ENCODE results near the gene NKAIN2.
A peak's percentile ranks its signal among the peaks of the same experiment; 100 is the strongest.

The NKAIN2 gene

DNA sequence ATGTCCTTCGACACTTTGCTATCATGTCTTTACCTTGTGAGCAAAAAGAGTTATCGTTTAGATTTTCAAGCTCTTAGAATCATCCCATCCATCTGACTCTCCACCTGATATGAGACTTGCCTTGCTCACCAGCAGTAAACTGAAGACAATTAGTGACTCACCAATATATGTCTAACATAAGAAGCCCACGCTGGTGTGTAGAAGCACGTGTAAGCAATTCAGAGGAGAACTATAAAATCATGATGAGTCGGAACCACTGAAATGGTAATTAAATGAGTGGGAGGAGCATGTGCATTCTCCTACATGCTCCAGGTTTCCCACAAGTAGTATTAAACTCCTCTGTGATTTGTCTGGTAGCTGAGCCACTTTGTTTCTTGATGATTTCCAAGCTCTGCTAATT, 977.0 kb downstream of the NKAIN2 start:
- Histone ChIP-seq H3K4me1 (ENCODE audit: control insufficient read depth, insufficient read depth, low read length) (0 out of 2 replicates have a peak, but pooled peaks cover 3% of the 10 kb centered on the region), H3K9me3 (ENCODE audit: control insufficient read depth, insufficient read depth, low read depth, low read length) (no peaks in the 10 kb centered on the region), H3K4me3 (ENCODE audit: low read depth, low read length) (no peak overlapping the region), H3K36me3 (ENCODE audit: control insufficient read depth in 2 of 2, insufficient read depth in 1 of 2, low read length in 2 of 2) (no peaks in the 10 kb centered on the region), H3K27ac (ENCODE audit: extremely low read depth, low read depth, low read length) (no peak overlapping the region)
- TF ChIP-seq, protein P1, sequence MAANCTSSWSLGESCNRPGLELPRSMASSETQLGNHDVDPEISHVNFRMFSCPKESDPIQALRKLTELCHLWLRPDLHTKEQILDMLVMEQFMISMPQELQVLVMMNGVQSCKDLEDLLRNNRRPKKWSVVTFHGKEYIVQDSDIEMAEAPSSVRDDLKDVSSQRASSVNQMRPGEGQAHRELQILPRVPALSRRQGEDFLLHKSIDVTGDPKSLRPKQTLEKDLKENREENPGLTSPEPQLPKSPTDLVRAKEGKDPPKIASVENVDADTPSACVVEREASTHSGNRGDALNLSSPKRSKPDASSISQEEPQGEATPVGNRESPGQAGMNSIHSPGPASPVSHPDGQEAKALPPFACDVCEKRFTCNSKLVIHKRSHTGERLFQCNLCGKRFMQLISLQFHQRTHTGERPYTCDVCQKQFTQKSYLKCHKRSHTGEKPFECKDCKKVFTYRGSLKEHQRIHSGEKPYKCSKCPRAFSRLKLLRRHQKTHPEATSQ (tag by site-specific recombination; IDR thresholded peaks at IDR 0.05), result no peak
- TF ChIP-seq EGR2 (tag by site-specific recombination; IDR thresholded peaks at IDR 0.05; ENCODE audit: low read depth) (peak; percentile 85), ZNF791 (tag by site-specific recombination; IDR thresholded peaks at IDR 0.05) (no peak), ZNF184 (tag by site-specific recombination; IDR thresholded peaks at IDR 0.05) (0 out of 2 replicates have a peak, but pooled peaks have one; percentile 33), OSR2 (tag by site-specific recombination; IDR thresholded peaks at IDR 0.05) (peak; percentile 38; the same call in 1 of the 2 replicates), ZFHX2 (tag by site-specific recombination; conservative IDR thresholded peaks at IDR 0.05) (peak; percentile 93)
- ChIA-PET CTCF (no interaction called here), POLR2A (no interaction called here)

DNA sequence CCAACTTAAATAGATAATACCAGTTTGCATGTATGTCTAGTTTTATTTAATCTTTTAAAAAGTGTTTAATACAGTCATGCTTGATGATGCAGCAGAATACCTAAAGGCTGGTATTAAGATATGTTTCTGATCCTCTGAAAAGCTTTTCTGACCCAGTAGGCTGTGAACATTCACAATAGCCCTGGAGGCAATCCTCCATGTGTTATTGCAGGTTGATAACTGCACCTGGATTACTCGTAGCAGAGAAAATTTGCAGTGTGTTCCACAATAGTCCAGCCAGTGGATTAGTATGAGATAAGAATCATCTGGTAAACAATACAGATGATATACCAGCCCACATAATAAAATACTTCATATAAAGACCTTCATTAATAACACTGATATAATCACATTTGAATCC, 979.7 kb downstream of the NKAIN2 start:
- CTCF ChIA-PET, result interaction anchor here (0.7 kb wide), 1 partner anchor 26 kb away, joined by 4 read pairs; no protein-coding TSS in a partner anchor
- no peak overlapping the region for H3K27ac ChIP-seq (ENCODE audit: extremely low read depth, low read depth, low read length)

DNA sequence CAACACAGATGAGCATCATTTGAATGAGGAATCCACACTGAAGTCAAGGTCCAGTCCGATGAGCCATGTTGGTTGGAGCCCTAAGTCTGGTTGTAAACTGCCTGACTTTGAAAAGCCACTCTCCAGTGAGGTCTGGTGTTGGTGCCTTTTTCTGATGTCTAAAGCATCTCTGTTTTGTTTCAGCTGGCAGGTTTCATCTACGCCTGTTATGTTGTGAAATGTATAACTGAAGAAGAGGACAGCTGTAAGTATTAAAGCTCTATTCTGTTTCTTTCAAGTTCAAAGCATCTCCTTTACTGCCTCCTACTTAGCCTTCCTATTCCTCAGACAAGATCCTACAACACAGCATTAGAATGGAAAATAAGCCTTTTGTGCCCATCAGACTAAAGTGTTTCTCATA, 987.5 kb downstream of the NKAIN2 start:
- no peak overlapping the region for H3K27ac ChIP-seq (ENCODE audit: extremely low read depth, low read depth, low read length)
- no peak overlapping the region for H3K4me3 ChIP-seq (ENCODE audit: low read depth, low read length)
- H3K9me3 ChIP-seq (ENCODE audit: control insufficient read depth, insufficient read depth, low read depth, low read length), result no peaks in the 10 kb centered on the region
- TF ChIP-seq KLF9 (tag by site-specific recombination; IDR thresholded peaks at IDR 0.05; ENCODE audit: low read depth) (no peak), ZNF404 (tag by site-specific recombination; IDR thresholded peaks at IDR 0.05) (no peak), ZNF248 (tag by site-specific recombination; IDR thresholded peaks at IDR 0.05) (no peak), ZNF514 (tag by site-specific recombination; IDR thresholded peaks at IDR 0.05) (no peak), ZNF621 (tag by site-specific recombination; IDR thresholded peaks at IDR 0.05) (no peak)
- TF ChIP-seq, protein P2, sequence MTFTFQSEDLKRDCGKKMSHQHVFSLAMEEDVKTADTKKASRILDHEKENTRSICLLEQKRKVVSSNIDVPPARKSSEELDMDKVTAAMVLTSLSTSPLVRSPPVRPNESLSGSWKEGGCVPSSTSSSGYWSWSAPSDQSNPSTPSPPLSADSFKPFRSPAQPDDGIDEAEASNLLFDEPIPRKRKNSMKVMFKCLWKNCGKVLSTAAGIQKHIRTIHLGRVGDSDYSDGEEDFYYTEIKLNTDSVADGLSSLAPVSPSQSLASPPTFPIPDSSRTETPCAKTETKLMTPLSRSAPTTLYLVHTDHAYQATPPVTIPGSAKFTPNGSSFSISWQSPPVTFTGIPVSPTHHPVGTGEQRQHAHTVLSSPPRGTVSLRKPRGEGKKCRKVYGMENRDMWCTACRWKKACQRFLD (tag by site-specific recombination; IDR thresholded peaks at IDR 0.05), result no peak
- H3K36me3 ChIP-seq (ENCODE audit: control insufficient read depth in 2 of 2, insufficient read depth in 1 of 2, low read length in 2 of 2), result no peaks in the 10 kb centered on the region
- no peaks in the 10 kb centered on the region for H3K4me1 ChIP-seq (ENCODE audit: control insufficient read depth, insufficient read depth, low read length)
- ChIA-PET POLR2A (no interaction called here), CTCF (interaction anchor here (0.7 to 1.1 kb wide), 2 partner anchors 8 to 988 kb away, joined by 3 read pairs; no protein-coding TSS in a partner anchor)

More for the DNA sequence above, 979.7 kb downstream of the NKAIN2 start:
- Histone ChIP-seq H3K9me3 (ENCODE audit: control insufficient read depth, insufficient read depth, low read depth, low read length) (no peaks in the 10 kb centered on the region), H3K4me1 (ENCODE audit: control insufficient read depth, insufficient read depth, low read length) (0 out of 2 replicates have a peak, but pooled peaks cover 3% of the 10 kb centered on the region), H3K4me3 (ENCODE audit: low read depth, low read length) (no peak overlapping the region), H3K36me3 (ENCODE audit: control insufficient read depth in 2 of 2, insufficient read depth in 1 of 2, low read length in 2 of 2) (no peaks in the 10 kb centered on the region)
- TF ChIP-seq, protein P3, sequence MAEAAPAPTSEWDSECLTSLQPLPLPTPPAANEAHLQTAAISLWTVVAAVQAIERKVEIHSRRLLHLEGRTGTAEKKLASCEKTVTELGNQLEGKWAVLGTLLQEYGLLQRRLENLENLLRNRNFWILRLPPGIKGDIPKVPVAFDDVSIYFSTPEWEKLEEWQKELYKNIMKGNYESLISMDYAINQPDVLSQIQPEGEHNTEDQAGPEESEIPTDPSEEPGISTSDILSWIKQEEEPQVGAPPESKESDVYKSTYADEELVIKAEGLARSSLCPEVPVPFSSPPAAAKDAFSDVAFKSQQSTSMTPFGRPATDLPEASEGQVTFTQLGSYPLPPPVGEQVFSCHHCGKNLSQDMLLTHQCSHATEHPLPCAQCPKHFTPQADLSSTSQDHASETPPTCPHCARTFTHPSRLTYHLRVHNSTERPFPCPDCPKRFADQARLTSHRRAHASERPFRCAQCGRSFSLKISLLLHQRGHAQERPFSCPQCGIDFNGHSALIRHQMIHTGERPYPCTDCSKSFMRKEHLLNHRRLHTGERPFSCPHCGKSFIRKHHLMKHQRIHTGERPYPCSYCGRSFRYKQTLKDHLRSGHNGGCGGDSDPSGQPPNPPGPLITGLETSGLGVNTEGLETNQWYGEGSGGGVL (tag by site-specific recombination; IDR thresholded peaks at IDR 0.05), result no peak
- TF ChIP-seq HOXD13 (CRISPR knock-in tag; IDR thresholded peaks at IDR 0.05; ENCODE audit: borderline replicate concordance) (no peak), ZNF571 (tag by site-specific recombination; IDR thresholded peaks at IDR 0.05) (no peak), ZNF514 (tag by site-specific recombination; IDR thresholded peaks at IDR 0.05) (no peak), SCRT2 (tag by site-specific recombination; IDR thresholded peaks at IDR 0.05) (no peak), ZNF10 (tag by site-specific recombination; IDR thresholded peaks at IDR 0.05) (no peak), ZNF114 (tag by site-specific recombination; IDR thresholded peaks at IDR 0.05) (no peak), ZSCAN16 (tag by site-specific recombination; IDR thresholded peaks at IDR 0.05) (no peak)
- TF ChIP-seq, protein P4, sequence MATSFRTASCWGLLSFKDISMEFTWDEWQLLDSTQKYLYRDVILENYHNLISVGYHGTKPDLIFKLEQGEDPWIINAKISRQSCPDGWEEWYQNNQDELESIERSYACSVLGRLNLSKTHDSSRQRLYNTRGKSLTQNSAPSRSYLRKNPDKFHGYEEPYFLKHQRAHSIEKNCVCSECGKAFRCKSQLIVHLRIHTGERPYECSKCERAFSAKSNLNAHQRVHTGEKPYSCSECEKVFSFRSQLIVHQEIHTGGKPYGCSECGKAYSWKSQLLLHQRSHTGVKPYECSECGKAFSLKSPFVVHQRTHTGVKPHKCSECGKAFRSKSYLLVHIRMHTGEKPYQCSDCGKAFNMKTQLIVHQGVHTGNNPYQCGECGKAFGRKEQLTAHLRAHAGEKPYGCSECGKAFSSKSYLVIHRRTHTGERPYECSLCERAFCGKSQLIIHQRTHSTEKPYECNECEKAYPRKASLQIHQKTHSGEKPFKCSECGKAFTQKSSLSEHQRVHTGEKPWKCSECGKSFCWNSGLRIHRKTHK (tag by site-specific recombination; IDR thresholded peaks at IDR 0.05), result no peak
- TF ChIP-seq, protein P5, sequence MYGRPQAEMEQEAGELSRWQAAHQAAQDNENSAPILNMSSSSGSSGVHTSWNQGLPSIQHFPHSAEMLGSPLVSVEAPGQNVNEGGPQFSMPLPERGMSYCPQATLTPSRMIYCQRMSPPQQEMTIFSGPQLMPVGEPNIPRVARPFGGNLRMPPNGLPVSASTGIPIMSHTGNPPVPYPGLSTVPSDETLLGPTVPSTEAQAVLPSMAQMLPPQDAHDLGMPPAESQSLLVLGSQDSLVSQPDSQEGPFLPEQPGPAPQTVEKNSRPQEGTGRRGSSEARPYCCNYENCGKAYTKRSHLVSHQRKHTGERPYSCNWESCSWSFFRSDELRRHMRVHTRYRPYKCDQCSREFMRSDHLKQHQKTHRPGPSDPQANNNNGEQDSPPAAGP (tag by site-specific recombination; IDR thresholded peaks at IDR 0.05), result no peak
- POLR2A ChIA-PET, result no interaction called here
